ENCODE measurements around the gene SWAP70. TPM values are rescaled to one million over a fixed set of nuclear protein-coding genes. Genes with fewer than 3 reads are reported as not detected.
A peak's percentile ranks its signal among the peaks of the same experiment; 100 is the strongest.

The SWAP70 gene
- total and polyA plus RNA-seq, 2 experiments from 2014 or later, result 30.3 to 33.3 TPM

DNA sequence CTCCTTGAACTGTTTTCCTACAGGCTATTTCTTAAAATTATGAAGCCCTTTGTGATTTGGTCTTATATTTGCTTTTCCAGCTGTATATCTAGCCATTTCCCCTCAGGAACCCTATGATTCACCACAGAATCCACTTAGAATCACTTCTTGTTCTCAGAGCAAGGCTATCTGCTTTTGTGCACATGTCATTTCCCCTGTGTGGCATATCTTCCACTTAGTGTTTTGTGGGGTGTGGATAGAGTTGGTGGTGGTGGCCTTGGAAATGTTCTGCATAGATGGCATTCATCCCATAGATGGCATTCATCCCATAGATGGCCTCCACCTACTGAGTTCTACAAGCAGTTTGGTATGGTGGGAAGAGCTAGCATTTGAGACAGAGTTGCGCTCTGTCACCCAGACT is 44.7 kb downstream of the SWAP70 start:
- peaks cover 13% of the 10 kb centered on the region for H3K4me1 ChIP-seq (ENCODE audit: insufficient read depth)
- peaks cover 42% of the 10 kb centered on the region for H3K79me2 ChIP-seq (replicated peaks; ENCODE audit: insufficient read depth)
- H3K4me3 ChIP-seq, result no peak overlapping the region
- no peak overlapping the region for H3K27ac Mint-ChIP-seq
- no peaks in the 10 kb centered on the region for H3F3A ChIP-seq (replicated peaks; ENCODE audit: low read depth)
- H3K27me3 Mint-ChIP-seq (ENCODE audit: insufficient read depth, low read depth, poor library complexity), result peaks cover 2% of the 10 kb centered on the region
- no peak overlapping the region for H3K4me2 ChIP-seq
- no peak overlapping the region for H3K4me3 Mint-ChIP-seq
- peaks cover 23% of the 10 kb centered on the region for H3K4me1 Mint-ChIP-seq
- H3K36me3 ChIP-seq (ENCODE audit: insufficient read depth), result no peaks in the 10 kb centered on the region
- peaks cover 2% of the 10 kb centered on the region; the same call in 2 of the 3 replicates for H3K36me3 Mint-ChIP-seq (ENCODE audit: low read depth)
- no peaks in the 10 kb centered on the region for H3K9me3 Mint-ChIP-seq
- H3K9me2 ChIP-seq (ENCODE audit: insufficient read depth), result no peaks in the 10 kb centered on the region
- no peaks in the 10 kb centered on the region for H3K27me3 ChIP-seq (ENCODE audit: insufficient read depth)
- H4K20me1 ChIP-seq (replicated peaks; ENCODE audit: insufficient read depth), result peaks cover 1% of the 10 kb centered on the region; the same call in 1 of the 2 replicates
- no peak overlapping the region for H3K27ac ChIP-seq (ENCODE audit: low read depth)
- DNase-seq (ENCODE audit: low spot score), result no peak
- TF ChIP-seq CREB1 (CRISPR knock-in tag; IDR thresholded peaks at IDR 0.05; ENCODE audit: low read depth), result no peak
- TF ChIP-seq ZNF114 (CRISPR knock-in tag; IDR thresholded peaks at IDR 0.05), result no peak
- TF ChIP-seq POLR2AphosphoS5 (IDR thresholded peaks at IDR 0.05; ENCODE audit: low read depth), result no peak
- TF ChIP-seq EZH2 (IDR thresholded peaks at IDR 0.05; ENCODE audit: low read depth, unreplicated experiment), result no peak
- TF ChIP-seq ZNF331 (CRISPR knock-in tag; IDR thresholded peaks at IDR 0.05; ENCODE audit: low read depth), result no peak
- TF ChIP-seq CTCF (conservative IDR thresholded peaks at IDR 0.05; ENCODE audit: low read depth in 2 of 2), result no peak
- TF ChIP-seq REST (IDR thresholded peaks at IDR 0.05; ENCODE audit: unreplicated experiment), result no peak
- no peak for TF ChIP-seq EZH2phosphoT487 (IDR thresholded peaks at IDR 0.05; ENCODE audit: unreplicated experiment)
- no peak overlapping the region for H2AFZ ChIP-seq
- ATAC-seq, result no peak

GRCh38 chr11:9710223-9710622 is 46.3 kb downstream of the SWAP70 start:
- Histone ChIP-seq H3K27ac (ENCODE audit: low read depth) (peak overlapping the region; percentile 18), H3K4me3 (no peak overlapping the region), H3F3A (replicated peaks; ENCODE audit: low read depth) (no peaks in the 10 kb centered on the region), H3K9me2 (ENCODE audit: insufficient read depth) (no peaks in the 10 kb centered on the region), H3K27me3 (ENCODE audit: insufficient read depth) (no peaks in the 10 kb centered on the region), H3K36me3 (ENCODE audit: insufficient read depth) (no peaks in the 10 kb centered on the region), H3K79me2 (replicated peaks; ENCODE audit: insufficient read depth) (peaks cover 42% of the 10 kb centered on the region), H3K4me2 (no peak overlapping the region), H4K20me1 (replicated peaks; ENCODE audit: insufficient read depth) (no peaks in the 10 kb centered on the region; the same call in 1 of the 2 replicates), H2AFZ (no peak overlapping the region), H3K4me1 (ENCODE audit: insufficient read depth) (peaks cover 12% of the 10 kb centered on the region)
- Mint-ChIP-seq H3K9me3 (no peaks in the 10 kb centered on the region; the same call in 2 of the 3 replicates), H3K4me1 (peaks cover 23% of the 10 kb centered on the region), H3K27me3 (ENCODE audit: insufficient read depth, low read depth, poor library complexity) (peaks cover 2% of the 10 kb centered on the region), H3K4me3 (no peak overlapping the region), H3K27ac (no peak overlapping the region), H3K36me3 (ENCODE audit: low read depth) (peaks cover 16% of the 10 kb centered on the region)
- DNase-seq (ENCODE audit: low spot score) (peak; percentile 39), ATAC-seq (peak; percentile 51)
- TF ChIP-seq CREB1 (CRISPR knock-in tag; IDR thresholded peaks at IDR 0.05; ENCODE audit: low read depth), result no peak
